K562 (cell line): Measurements from ENCODE around the gene CCDC61. TPM values are rescaled to one million over a fixed set of nuclear protein-coding genes. Genes with fewer than 3 reads are reported as not detected.
A peak's percentile ranks its signal among the peaks of the same experiment; 100 is the strongest.

ENCODE experiments used
- ATAC-seq: fragments of 200-7000 bp; cut with Tn5 transposase; 3 replicates; pipeline ENCODE4 v1.9.1; 2020; ENCODE audit warnings: moderate library complexity
- BruUV-seq: library from RNA; stranded (reverse); fragments of 400-500 nt; replicated peaks from 2 replicates; lab custom pipeline; 2021; lab: Mats Ljungman, UMichigan
- CTCF ChIA-PET: fragments of 300-600 bp; formaldehyde crosslinking; extraction: SDS; loops from one replicate; lab custom pipeline; 2021; ENCODE audit warnings: low intra/inter-chr PET ratio; lab: Yijun Ruan, JAX
- POLR2A ChIA-PET: fragments of 300-600, 350-650 bp; sonication (Branson Sonifier 250); formaldehyde crosslinking; extraction: SDS; loops from one replicate; lab custom pipeline; 2021; ENCODE audit warnings: antibody characterized with exemption, inconsistent platforms; lab: Yijun Ruan, JAX
- DNase-seq, 4 experiments: peaks; one replicate each; pipeline versions ENCODE4 v3.0.0 to v3.0.0-alpha.2; 2011 to 2018; ENCODE audit warnings: low spot score in 3 of 4, mixed read lengths in 3 of 4; ENCODE audit errors: extremely low read depth in 1 of 4
- FAIRE-seq: peaks from 2 replicates; lab custom pipeline; 2011; peaks lifted over from hg19 to GRCh38; lab: Jason Lieb, UNC
- H2AFZ ChIP-seq: 2 replicates; pipeline ENCODE4 v1.6.0; 2011; ENCODE audit warnings: low read depth, low read length, control low read depth, inconsistent platforms
- H3K27ac ChIP-seq: fragments of 200-600 bp; 3 replicates; pipeline ENCODE4 v1.8.0; 2011; ENCODE audit warnings: low read depth, mild to moderate bottlenecking, control low read depth, inconsistent platforms, low read length, moderate library complexity, mixed read lengths; ENCODE audit errors: extremely low read depth
- H3K27me3 ChIP-seq, 2 experiments: fragments of 300-600 bp in 1 of 2; 2 replicates in 1 of 2; 3 replicates in 1 of 2; pipeline versions ENCODE4 v1.6.0 to v1.8.0; 2011; ENCODE audit warnings: inconsistent platforms in 2 of 2, low read length in 2 of 2, mild to moderate bottlenecking in 1 of 2, mixed read lengths in 1 of 2, moderate library complexity in 1 of 2; ENCODE audit not compliant: control insufficient read depth in 2 of 2, insufficient read depth in 2 of 2
- H3K36me3 ChIP-seq: fragments of 300-600 bp; 3 replicates; pipeline ENCODE4 v1.8.0; 2011; ENCODE audit warnings: mild to moderate bottlenecking, low read length, inconsistent platforms; ENCODE audit not compliant: control insufficient read depth, insufficient read depth
- H3K4me1 ChIP-seq, 2 experiments: fragments of 200-600 bp in 1 of 2; replicated peaks in 1 of 2; 2 replicates in 1 of 2; 3 replicates in 1 of 2; pipeline versions ENCODE4 v1.5.1 to v1.8.0; 2011; ENCODE audit warnings: inconsistent platforms in 2 of 2, low read length in 2 of 2, mild to moderate bottlenecking in 1 of 2, mixed read lengths in 1 of 2, moderate library complexity in 1 of 2; ENCODE audit not compliant: control insufficient read depth in 2 of 2, insufficient read depth in 2 of 2
- H3K4me2 ChIP-seq: 2 replicates; pipeline ENCODE4 v1.6.1; 2011; ENCODE audit warnings: low read length, control low read depth, inconsistent platforms, mixed read lengths; ENCODE audit not compliant: insufficient read depth
- H3K4me3 ChIP-seq: fragments of 200-600 bp; sonication (generic), shearing (Covaris generic); 2 replicates; pipeline ENCODE4 v1.5.1; 2016; ENCODE audit warnings: control low read depth, inconsistent platforms
- H3K79me2 ChIP-seq: fragments of 200-600 bp; 3 replicates; pipeline ENCODE4 v1.8.0; 2011; ENCODE audit warnings: low read length, inconsistent platforms; ENCODE audit not compliant: control insufficient read depth, insufficient read depth
- H3K9ac ChIP-seq, 2 experiments: 2 replicates each; pipeline versions ENCODE4 v1.6.0 to v1.6.1; 2011; ENCODE audit warnings: low read depth in 2 of 2, low read length in 2 of 2, control low read depth in 1 of 2, inconsistent platforms in 1 of 2, mild to moderate bottlenecking in 1 of 2, mixed read lengths in 1 of 2; ENCODE audit not compliant: insufficient read depth in 1 of 2
- H3K9me1 ChIP-seq: one replicate; pipeline ENCODE4 v1.6.0; 2011; ENCODE audit warnings: inconsistent platforms, mild to moderate bottlenecking, low read length, moderate library complexity; ENCODE audit not compliant: control insufficient read depth, insufficient read depth
- H3K9me3 ChIP-seq: replicated peaks from 2 replicates; pipeline ENCODE4 v1.5.1; 2011; ENCODE audit warnings: low read depth, low read length, inconsistent platforms; ENCODE audit not compliant: control insufficient read depth, insufficient read depth
- H4K20me1 ChIP-seq: replicated peaks from 2 replicates; pipeline ENCODE4 v1.6.1; 2011; ENCODE audit warnings: low read length, inconsistent platforms, mixed read lengths; ENCODE audit not compliant: control insufficient read depth, insufficient read depth
- GTF2F1 ChIP-seq: IDR thresholded peaks from 2 replicates; pipeline ENCODE4 v1.6.1; 2011; ENCODE audit warnings: low read depth, low read length, improper control_type of control experiment
- MCM2 ChIP-seq: fragments of 450-650 bp; IDR thresholded peaks from 2 replicates; pipeline ENCODE4 v1.6.1; 2017; ENCODE audit warnings: low read depth, mild to moderate bottlenecking
- POLR2G ChIP-seq: fragments of 200-400 bp; formaldehyde crosslinking; IDR thresholded peaks from 2 replicates; pipeline ENCODE4 v1.6.1; 2017; ENCODE audit warnings: low read depth, mild to moderate bottlenecking, antibody characterized with exemption, low read length, moderate library complexity
- ZKSCAN1 ChIP-seq: fragments of 150-350 bp; IDR thresholded peaks from 2 replicates; pipeline ENCODE4 v1.6.1; 2016; ENCODE audit warnings: low read depth, low read length
- WGBS: fragments of 100-300 bp; shearing (Covaris generic); methylation state at CpG from one replicate; pipeline ENCODE4 v1.1.6; 2016; ENCODE audit warnings: low coverage, mixed read lengths; ENCODE audit not compliant: insufficient coverage; ENCODE audit errors: missing lambda C conversion rate; 5-methylcytosine and 5-hydroxymethylcytosine counted together
- in situ Hi-C: fragments of 300-500 bp; cut with MboI; formaldehyde crosslinking; loops from 4 replicates; pipeline ENCODE4 v1.15.0; 2018; ENCODE audit warnings: inconsistent platforms, mixed read lengths
- intact Hi-C: fragments of 100-400 bp; cut with micrococcal nuclease; formaldehyde crosslinking; loops from 2 replicates; pipeline ENCODE4 v1.14.2; 2022
- polyA plus RNA-seq, 8 experiments: library from polyadenylated mRNA; depleted of rRNA in 4 of 8; stranded (reverse) in 5 of 8; unstranded in 3 of 8; fragments of >200 nt; fragmentation: Nextera tagmentation in 2 of 8; fragmentation: Illumina TruSeq in 1 of 8; extraction: Ambion mirVana in 2 of 8; extraction: Trizol in 1 of 8; gene quantifications; 2 replicates each; pipeline versions ENCODE4 v1.2.1 to v1.2.3, GENCODE V29; 2011 to 2014; ENCODE audit warnings: inconsistent platforms in 1 of 8, missing spikeins in 1 of 8
- total RNA-seq, 7 experiments: library from RNA; depleted of rRNA in 6 of 7; stranded (reverse); fragments of >200 nt in 6 of 7; fragmentation: Illumina TruSeq in 2 of 7; extraction: Trizol in 2 of 7; gene quantifications; 2 replicates each; pipeline versions ENCODE4 v1.2.1 to v1.2.3, GENCODE V29; 2011 to 2021; ENCODE audit warnings: low replicate concordance in 1 of 7

The CCDC61 gene
- total and polyA plus RNA-seq, 9 of the 15 experiments (the other 6 are each of a cell fraction or from before 2014, with no cell fraction given), result 0.07 to 27.0 (median 10.3) TPM

- no peak for FAIRE-seq
- peaks cover 1% of the 10 kb centered on the region; the same call in 1 of the 2 replicates for H4K20me1 ChIP-seq
- no peaks in the 10 kb centered on the region for H3K9me3 ChIP-seq
- ChIA-PET POLR2A (interaction anchor here (1.0 to 1.6 kb wide), 2 partner anchors 11 to 27 kb away, joined by 3 to 5 read pairs; partner anchors contain the start of gene CCDC61), CTCF (no interaction called here)
- intact Hi-C loops, result loop anchor here (5.0 kb wide), 1 partner anchor 110 kb away; the partner anchor contains the start of gene NANOS2
- in situ Hi-C loops, result no loop called here
- 72% methylated on average over 11 of the region's 12 CpGs for WGBS
- H3K4me1 ChIP-seq, result peaks cover 6 to 28% of the 10 kb centered on the region in 2 experiments; a peak in 3 of 5 replicates
- TF ChIP-seq MCM2 (no peak), ZKSCAN1 (peak; percentile 87)
- no peak overlapping the region for H2AFZ ChIP-seq
- no TSS peak for BruUV-seq
- no peak overlapping the region for H3K4me3 ChIP-seq
- no peaks in the 10 kb centered on the region for H3K79me2 ChIP-seq
- no peak overlapping the region for H3K9ac ChIP-seq
- H3K4me2 ChIP-seq, result no peak overlapping the region
- no peaks in the 10 kb centered on the region for H3K9me1 ChIP-seq
- ATAC-seq, result no peak
- no peak for DNase-seq
- H3K36me3 ChIP-seq, result peaks cover 12% of the 10 kb centered on the region; the same call in 1 of the 3 replicates
- no peak overlapping the region for H3K27ac ChIP-seq
- H3K27me3 ChIP-seq, result no peaks in the 10 kb centered on the region
These were observed 26.8 kb downstream of the CCDC61 start for GRCh38 chr19:46022061-46022430.

- WGBS, result 58% methylated on average over 40 of the region's 47 CpGs
- peaks cover 6% of the 10 kb centered on the region; the same call in 1 of the 3 replicates for H3K36me3 ChIP-seq
- no peak within 1 kb of the TSS for H3K27ac ChIP-seq
- H4K20me1 ChIP-seq, result no peaks in the 10 kb centered on the region; the same call in 1 of the 2 replicates
- FAIRE-seq (no peak), ATAC-seq (no peak), DNase-seq (no peak)
- ChIA-PET POLR2A (interaction anchor here (1.6 kb wide), 1 partner anchor 27 kb away, joined by 5 read pairs; the partner anchor contains the start of gene CCDC61), CTCF (no interaction called here)
- peaks cover 6 to 28% of the 10 kb centered on the region in 2 experiments; a peak in 3 of 5 replicates for H3K4me1 ChIP-seq
- H2AFZ ChIP-seq, result no peak within 1 kb of the TSS
- 0 out of 4 replicates have a peak within 1 kb of the TSS, but pooled peaks of 1 of the 2 experiments have one; percentile 9 for H3K9ac ChIP-seq
- no peak within 1 kb of the TSS for H3K4me2 ChIP-seq
- no peaks in the 10 kb centered on the region for H3K9me3 ChIP-seq
- in situ Hi-C loops (no loop called here), intact Hi-C loops (loop anchor here (5.0 kb wide), 1 partner anchor 110 kb away; the partner anchor contains the start of gene NANOS2)
- no peaks in the 10 kb centered on the region for H3K27me3 ChIP-seq
- H3K4me3 ChIP-seq, result no peak within 1 kb of the TSS
- no peaks in the 10 kb centered on the region for H3K9me1 ChIP-seq
- H3K79me2 ChIP-seq, result no peaks in the 10 kb centered on the region
- no TSS peak for BruUV-seq
- TF ChIP-seq POLR2G, result peak; percentile 65
- TF ChIP-seq GTF2F1, result no peak
These were observed 27.4 kb downstream of the CCDC61 start, which contains the start of gene PGLYRP1 for GRCh38 chr19:46022431-46023310. Gene PGLYRP1, minus strand, starts transcription at chr19:46023053. Its CDS starts 32 bp downstream, at chr19:46023021.
